Activated CD4-positive, alpha-beta T cell treated with anti-CD3 and anti-CD28 coated beads, Interleukin-2, amount 50 U/mL, for 48 hours (primary cell): ENCODE results near the gene PLCH1.
A peak's percentile ranks its signal among the peaks of the same experiment; 100 is the strongest.

ENCODE experiments used
- DNase-seq, 2 experiments: peaks; one replicate each; pipeline ENCODE4 v3.0.0-alpha.2; 2020

Gene PLCH1, protein sequence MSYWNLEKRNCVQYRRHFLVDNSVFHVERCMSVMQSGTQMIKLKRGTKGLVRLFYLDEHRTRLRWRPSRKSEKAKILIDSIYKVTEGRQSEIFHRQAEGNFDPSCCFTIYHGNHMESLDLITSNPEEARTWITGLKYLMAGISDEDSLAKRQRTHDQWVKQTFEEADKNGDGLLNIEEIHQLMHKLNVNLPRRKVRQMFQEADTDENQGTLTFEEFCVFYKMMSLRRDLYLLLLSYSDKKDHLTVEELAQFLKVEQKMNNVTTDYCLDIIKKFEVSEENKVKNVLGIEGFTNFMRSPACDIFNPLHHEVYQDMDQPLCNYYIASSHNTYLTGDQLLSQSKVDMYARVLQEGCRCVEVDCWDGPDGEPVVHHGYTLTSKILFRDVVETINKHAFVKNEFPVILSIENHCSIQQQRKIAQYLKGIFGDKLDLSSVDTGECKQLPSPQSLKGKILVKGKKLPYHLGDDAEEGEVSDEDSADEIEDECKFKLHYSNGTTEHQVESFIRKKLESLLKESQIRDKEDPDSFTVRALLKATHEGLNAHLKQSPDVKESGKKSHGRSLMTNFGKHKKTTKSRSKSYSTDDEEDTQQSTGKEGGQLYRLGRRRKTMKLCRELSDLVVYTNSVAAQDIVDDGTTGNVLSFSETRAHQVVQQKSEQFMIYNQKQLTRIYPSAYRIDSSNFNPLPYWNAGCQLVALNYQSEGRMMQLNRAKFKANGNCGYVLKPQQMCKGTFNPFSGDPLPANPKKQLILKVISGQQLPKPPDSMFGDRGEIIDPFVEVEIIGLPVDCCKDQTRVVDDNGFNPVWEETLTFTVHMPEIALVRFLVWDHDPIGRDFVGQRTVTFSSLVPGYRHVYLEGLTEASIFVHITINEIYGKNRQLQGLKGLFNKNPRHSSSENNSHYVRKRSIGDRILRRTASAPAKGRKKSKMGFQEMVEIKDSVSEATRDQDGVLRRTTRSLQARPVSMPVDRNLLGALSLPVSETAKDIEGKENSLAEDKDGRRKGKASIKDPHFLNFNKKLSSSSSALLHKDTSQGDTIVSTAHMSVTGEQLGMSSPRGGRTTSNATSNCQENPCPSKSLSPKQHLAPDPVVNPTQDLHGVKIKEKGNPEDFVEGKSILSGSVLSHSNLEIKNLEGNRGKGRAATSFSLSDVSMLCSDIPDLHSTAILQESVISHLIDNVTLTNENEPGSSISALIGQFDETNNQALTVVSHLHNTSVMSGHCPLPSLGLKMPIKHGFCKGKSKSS (N-terminal part only)

DNA sequence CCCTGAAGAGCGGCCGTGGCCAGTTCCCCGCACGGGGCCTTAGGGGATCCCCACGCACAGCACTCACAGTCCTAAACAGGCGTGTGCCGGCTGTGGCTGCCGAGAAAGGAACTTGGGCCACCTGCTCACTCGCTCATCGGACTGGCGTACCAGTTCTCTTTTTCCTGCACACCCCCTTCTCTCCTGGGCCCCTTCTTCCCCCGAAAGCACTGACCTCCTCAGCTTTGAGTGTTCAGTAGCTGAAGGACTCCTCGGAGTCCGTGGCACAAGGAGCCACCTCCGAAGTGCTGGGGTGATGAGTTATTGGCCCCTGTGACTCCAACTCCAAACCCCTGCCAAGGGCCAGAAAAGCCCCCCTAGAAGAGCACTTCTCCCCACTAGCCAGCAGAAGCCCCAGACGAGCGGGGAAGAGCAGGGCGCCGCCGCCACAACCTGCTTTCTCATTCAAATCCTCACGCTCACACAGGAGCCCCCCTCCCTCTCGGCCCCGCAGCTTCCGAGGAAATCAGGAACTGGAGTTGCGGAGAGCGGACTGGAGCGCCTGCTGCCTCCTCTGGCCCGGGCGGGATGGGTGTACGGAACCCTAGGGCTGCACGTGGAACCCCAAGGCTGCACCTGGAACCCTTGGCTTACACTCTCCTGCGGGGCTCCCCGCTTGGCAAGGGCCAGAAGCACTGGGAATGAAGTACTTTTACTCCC lies at the start of gene PLCH1:
Gene PLCH1 (minus strand): TSS at position 446 of the 699 bp plus-strand sequence. CDS start 40,847 bp downstream, outside the sequence.
- DNase-seq: peak; percentile 45 to 51

DNA sequence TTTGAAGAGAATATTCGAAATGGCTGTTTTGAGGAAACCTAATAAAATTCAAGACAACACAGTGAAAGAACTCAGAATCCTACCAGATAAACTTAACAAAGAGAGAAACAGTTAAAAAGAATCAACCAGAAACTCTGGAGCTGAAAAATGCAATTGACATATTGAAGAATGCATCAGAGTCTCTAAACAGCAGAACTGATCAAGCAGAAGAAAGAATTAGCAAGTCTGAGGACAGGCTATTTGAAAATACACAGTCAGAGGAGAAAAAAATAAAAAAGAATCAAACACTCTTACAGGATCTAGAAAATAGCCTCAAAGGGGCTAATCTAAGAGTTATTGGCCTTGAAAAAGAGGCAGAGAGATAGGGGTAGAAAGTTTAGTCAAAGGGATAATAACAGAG lies 47.7 kb upstream of the PLCH1 start:
- no peak for DNase-seq

DNA sequence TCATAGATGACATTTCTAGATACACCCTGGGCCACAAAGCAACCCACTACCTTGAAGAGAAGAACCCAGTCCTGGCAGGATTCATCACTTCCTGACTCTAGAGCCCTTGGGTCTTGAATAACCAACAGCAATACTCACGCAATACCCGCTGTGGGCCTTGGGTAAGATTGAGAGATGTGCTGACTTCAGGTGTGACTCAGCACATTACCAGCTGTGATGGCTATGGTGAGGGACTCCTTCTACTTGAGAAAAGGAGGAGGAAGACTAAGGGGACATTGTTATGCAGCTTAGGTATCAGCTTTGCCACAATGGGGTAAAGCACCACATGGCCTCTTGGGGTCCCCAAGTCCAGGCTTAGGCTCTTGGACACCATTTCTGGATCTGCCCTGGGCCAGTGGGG lies 46.3 kb upstream of the PLCH1 start:
- no peak for DNase-seq

DNA sequence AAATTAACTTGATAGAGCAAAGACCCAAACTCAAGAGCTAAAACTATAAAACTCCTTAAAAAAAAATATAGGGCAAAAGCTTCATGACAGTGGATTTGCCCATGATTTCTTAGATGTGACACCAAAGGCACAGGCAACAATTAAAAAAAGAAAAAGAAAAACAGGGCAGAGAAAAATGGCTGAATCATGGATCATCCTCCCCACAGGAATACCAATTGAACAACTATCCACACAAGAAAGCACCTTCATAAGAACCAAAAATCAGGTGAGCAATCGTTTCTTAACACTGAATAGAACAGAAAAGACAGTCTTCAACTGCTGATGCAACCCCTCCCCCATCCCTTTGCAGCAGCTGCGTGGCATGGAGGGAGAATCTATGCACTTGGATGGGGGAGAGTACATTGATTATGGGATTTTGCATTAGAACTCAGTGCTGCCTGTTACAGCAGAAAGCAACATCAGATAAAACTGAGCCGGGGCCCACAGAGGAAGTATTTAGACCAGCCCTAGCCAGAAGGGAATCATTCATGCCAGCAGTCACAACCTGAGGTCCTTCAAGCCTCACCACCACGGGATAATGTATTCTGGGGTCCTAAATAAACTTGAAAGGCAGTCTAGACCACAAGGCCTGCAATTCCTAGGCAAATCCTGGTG lies 45.5 kb upstream of the PLCH1 start:
- no peak for DNase-seq

DNA sequence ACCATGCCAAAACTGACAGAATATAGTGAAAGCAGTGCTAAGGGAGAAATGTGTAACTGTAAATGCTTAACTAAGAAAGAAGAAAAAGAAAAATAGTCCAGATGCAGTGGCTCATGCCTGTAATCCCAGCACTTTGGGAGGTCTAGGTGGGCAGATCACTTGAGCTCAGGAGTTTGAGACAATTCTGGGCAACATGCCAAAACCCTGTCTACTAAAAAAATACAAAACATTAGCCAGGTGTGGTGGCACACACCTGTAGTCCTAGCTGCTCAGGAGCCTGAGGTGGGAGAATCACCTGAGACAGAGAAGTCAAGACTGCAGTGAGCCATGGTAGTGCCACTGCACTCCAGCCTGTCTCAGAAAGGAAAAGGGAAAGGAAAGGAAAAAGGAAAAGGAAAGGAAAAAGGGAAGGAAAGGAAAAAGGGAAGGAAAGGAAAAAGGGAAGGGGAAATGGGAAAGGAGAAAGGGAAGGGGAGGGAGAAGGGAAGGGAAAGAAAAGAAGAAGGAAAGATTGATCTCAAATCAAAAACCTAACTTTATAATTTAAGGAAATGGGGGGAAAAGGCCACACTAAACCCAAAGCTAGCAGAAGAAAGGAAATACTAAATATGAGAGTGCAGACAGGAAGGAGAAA lies 40.9 kb upstream of the PLCH1 start:
- DNase-seq: no peak

DNA sequence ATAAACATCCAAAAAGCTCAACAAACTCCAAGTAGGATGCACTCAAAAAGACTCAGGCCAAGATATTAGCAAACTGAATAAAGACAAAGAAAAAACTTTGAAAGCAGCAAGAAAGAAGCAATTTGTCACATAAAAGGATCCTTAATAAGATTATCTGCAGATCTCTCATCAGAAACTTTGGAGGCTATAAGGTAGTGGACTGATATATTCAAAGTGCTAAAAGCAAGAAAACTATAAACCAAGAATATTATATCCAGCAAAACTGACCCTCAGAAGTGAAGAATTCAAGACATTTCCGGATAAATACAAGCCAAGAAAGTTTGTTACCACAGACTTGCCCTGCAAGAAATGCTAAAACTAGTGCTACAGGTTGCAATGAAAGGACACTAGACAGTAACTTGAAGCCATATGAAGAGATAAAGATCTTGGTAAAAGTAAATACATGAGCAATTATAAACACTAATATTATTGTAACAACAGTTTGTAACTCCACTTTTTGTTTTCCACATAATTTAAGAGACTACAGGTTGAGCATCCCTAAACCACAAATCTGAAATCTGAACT lies 37.6 kb upstream of the PLCH1 start:
- no peak for DNase-seq

DNA sequence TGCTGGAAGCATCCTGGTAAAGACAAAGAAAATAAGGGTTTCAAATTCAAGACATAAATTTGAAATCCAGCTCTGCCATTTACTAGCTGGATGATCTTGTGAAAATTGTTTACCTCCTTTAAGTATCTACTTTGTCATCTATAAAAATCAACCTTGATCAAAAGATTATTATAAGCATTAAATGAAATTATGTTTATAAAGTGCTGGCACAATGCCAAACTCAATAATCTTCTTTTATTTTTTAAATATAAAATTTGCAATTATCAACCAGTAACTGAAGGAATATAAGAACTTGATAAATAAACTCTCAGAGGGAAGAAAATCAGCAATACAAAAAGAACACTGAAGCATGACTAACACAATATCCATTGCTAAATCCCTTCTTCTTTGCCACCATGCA lies 35.4 kb upstream of the PLCH1 start:
- no peak for DNase-seq

DNA sequence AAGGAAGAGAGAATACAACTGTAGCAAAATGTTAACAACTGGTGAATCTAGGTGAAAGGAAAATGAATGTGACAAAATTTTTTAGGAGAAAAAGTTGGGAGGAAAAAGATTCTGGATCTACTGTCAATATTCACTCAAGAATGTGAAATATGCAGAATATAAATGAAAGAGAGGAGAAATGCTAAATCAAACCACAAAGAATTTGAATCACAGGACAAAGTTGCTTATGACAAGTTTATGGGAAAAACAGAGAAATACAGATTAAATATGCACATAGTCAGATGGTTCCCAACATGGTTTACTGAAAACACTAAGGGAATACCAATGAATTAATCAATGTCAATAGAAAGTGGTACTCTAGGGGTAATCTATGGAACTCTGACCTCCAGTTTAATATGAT lies 33.6 kb upstream of the PLCH1 start:
- DNase-seq: no peak

DNA sequence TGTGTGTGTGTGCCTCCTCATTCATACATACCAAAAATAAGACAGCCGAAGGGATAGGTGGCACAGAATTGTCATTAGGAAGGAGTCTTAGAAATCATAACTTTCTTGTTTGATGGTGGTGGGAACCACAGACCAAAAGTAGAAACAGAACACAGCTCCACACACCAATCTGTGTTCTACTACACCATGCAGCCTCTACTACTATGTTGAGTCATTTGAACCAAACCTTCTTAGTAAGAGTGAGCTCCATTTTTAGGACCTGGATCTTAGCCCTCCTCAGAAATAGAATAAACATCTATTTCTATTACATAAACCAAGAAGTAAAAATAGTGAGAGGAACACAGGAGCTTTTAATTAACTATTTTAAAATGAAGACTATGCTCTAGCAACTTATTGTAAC lies 27.9 kb upstream of the PLCH1 start:
- no peak for DNase-seq

DNA sequence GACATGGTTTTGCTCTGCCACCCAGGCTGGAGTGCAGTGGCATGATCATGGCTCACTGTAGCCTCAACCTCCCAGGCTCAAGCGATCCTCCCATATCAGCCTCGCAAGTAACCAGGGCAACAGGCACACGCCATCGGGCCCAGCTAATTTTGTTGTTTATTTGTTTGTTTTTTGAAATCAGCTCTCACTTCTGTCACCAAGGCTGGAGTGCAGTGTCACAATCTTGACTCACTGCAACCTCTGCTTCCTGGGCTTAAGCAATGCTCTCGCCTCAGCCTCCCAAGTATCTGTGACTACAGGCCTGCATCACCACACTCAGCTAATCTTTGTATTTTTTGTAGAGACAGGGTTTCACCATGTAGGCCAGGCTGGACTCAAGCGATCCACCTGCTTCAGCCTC lies 26.3 kb upstream of the PLCH1 start:
- DNase-seq: no peak

DNA sequence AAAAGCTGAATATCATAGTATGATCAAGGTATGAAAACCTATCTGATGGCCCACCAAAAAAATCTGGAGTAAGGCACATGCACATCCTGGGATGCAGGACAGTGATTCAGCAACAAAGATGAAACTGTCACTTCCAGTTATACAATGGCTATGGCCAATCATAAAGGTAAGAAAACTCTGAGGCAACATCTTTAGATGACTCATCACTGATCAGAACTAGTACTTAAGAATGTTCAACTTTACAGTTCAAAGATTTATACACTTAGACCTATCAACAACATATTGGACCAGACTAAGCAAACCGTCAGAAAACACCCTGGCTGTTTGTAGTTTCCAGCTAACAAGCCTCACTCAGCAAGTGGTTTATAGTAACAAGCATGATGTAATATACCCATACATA lies 21.3 kb upstream of the PLCH1 start:
- no peak for DNase-seq

DNA sequence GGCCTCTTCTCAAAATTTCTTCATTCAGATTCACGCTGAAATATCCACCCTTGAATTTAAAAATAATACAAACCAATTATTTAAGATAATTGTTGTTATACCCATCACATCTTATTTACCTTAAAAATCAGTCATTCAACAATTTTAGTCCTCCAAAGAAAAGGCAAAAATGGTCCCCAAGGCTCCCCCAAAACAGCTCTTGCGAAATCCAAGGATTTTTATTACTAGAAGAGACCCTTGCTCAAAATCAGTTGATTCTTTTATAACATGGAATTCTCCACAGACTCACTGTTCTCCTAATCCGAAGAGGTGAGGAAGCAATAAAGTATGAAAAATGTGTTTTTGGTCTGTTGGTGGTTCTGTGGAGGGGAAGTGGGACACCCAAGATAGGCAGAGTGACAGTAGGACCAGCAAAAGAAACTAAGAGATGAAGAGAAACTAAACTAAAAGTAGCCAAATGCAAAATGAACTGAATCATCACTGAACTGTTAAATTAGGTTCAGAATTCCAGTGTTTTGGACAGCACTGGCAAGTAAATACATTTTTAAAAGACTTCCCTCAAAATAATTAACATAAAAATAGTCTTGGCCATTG lies 19.1 kb upstream of the PLCH1 start:
- no peak for DNase-seq

DNA sequence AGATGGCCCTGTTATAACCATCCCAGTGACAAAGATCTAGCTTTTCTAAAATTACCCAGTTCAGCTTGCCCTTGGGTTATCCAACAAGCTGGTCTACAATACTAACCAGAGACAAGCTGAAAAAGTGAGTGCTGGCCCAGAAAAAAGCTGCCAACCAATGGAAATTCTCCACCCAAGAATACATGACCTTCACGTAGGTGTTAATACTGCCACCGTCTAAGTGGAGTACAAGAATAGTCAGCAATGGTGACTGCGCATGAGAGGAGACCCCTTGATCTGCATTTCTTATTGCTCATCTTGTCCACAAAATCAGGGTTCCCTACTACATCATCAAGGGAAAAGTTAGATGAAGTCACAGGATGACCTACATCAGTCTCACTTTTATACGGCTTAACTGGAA lies 15.8 kb upstream of the PLCH1 start:
- no peak for DNase-seq

DNA sequence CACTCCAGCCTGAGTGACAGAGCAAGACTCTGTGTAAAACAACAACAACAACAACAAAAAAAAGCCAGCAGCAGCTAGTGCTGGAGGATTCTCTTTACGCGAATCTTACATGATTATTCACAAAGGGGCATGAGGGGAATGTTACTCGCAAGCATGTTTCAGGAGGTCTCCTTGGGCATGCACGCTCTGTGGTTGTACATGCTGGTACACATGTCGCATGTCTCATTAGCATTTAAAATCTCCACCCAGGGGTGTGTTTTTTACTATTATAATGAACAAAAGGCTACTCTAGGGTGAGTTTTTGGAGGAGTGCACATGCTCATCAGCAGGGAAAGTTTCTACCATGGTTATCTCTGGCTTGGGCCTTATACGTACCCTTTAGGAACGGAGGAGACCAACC lies 12.7 kb upstream of the PLCH1 start:
- DNase-seq: no peak

DNA sequence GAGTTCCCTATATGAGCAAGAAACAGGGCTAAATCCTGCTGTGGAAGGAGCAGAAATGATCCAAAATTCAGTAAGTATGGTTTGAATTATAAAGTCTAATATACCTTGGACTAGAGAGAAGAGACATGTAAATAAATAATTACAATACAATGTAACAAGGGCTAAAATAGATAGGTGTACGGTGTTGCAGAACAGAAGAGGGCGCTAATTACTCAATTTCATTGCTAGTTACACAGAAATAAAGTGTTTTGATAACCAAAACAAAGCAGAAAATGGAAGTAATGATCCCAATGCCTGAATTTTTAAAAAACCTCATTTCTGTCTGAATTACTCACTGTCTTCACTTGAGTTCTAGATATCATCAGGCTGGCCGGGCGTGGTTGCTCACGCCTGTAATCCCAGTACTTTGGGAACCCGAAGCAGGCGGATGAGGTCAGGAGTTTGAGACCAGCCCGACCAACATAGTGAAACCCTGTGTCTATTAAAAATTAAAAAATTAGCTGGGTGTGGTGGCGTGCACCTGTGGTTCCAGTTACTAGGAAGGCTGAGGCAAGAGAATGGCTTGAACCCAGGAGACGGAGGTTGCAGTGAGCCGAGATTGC lies 8.3 kb upstream of the PLCH1 start:
- DNase-seq: no peak

DNA sequence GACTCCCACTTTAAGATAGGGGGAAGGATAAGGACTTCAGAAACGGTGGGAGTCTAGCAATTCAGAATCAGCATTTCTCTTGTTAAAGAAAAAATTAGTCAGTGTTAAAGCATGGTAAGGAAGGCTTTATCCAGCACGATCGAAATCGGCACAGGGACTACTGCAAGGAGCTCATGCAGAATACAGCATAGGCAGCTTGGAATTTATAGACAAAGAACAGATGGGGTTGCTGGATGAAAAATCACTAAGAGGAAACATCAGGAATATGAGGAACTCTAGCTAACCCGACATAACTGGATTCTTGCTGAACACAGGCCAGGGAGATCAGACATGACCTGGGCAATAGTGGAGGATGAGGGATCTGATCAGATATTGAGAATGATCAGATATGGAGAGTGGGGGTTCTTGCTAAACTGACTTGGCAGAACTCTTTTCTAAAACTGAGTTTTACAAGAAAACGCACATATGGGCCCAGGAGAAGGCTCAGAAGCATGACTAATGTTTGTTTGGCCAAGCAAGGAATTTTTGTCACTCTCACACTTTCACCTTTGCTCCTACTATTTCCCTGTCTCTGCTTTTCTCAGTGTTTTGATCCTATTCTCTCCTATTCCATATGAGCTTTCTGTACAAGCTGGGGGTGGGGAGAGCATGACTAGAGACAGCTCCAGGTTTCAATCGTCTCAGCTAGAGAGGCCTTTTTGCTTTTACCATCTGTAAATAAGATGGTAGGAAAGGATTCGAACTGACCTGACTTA lies 3.9 kb upstream of the PLCH1 start:
- no peak for DNase-seq

DNA sequence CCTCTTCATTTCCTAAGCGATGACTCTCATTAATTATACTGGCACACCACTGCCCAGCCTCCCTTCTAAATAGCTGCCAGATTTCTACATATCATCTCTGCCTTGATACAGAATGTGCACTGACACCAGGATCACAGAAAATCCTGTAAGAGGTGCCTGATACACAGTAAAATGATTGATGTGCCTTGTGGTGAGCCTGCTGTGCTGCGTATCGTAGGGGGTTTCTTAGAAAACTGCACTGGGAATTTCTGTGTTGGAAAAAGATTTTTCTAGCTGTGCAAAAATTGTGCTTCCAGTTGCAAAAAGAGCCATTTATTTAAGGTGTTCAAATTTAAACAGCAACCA lies 3.0 kb upstream of the PLCH1 start:
- no peak for DNase-seq

DNA sequence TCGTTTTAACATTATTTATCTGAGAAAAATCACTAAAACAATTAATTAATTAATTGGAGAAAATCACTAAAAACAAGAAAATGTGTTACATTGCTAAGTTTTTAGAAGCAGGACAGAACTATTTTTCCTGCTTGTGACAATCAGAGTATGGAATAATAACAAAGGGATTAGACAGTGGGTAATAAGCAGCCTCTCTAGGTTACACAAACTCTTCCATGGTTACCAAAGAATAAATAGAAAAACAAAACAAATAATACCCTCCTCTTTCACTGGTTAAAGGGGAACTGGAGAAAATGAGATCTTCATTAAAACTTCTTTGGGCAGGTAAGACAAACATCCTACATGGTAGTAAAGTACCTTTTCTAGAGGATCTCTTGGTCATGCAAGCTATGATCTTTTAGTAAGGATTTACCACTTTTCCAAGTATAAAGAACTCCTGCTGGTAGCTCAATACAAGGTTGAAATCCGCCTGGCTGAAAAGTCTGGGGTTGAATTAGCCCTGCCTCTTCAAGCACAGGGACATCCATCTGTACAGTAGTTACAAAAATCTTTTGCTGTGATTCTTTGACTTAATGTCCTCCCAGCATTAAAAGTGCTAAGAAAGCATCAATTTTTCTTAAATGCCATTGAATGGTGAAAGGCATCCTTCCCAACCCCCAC lies 2.5 kb upstream of the PLCH1 start:
- no peak for DNase-seq

DNA sequence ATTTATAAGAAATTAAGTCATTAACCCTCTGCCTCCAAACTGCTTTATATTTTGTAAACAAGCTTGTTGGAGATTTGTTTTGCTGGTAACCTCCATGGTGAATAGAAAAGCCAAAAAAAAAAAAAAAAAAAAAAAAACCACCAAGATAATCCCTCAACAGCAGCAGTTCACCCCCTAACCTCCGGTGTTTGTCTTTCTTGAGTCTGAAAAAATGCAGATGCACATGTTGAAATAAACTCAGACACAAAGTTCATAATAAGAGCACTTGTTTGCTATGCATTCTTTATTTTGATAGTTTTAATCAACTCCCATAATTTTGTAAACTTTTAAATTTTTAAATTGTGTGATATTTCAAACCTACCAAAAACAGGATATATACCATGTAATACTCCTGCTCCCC lies 1.8 kb upstream of the PLCH1 start:
- no peak for DNase-seq
